Stimulated activated naive B cell treated with anti-CD40 and anti-IgM and Interleukin-4, amounts not matched to agents 10 μg/mL and 1 μg/mL and 100 μg/mL, for 72 hours (primary cell): ENCODE results near the gene TBC1D16.
"Not testable (repeated sequence)": the region's sequence is repeated elsewhere in the genome, so short reads cannot be mapped to it uniquely, and the experiment has no call there.

Experiments used
- ATAC-seq, 2 donors: fragments of 150-1000 bp; cut with Tn5 transposase; replicated peaks; 2 replicates each; pipeline ENCODE4 v1.10.0; 2021; ENCODE audit warnings: moderate library complexity in 1 of 2
- DNase-seq: peaks from one replicate; pipeline ENCODE4 v3.0.0; 2021
- H3K27ac Mint-ChIP-seq: one replicate; pipeline ENCODE4 v1.8.0; 2022; ENCODE audit warnings: mild to moderate bottlenecking, mixed read lengths
- H3K27me3 Mint-ChIP-seq, 2 donors: one replicate each; pipeline ENCODE4 v1.8.0; 2022; ENCODE audit warnings: mixed read lengths in 2 of 2
- H3K36me3 Mint-ChIP-seq, 2 donors: one replicate each; pipeline ENCODE4 v1.8.0; 2022; ENCODE audit warnings: mixed read lengths in 2 of 2, mild to moderate bottlenecking in 1 of 2
- H3K4me1 Mint-ChIP-seq, 2 donors: one replicate each; pipeline ENCODE4 v1.8.0; 2022; ENCODE audit warnings: mixed read lengths in 2 of 2, mild to moderate bottlenecking in 1 of 2
- H3K4me3 Mint-ChIP-seq, 2 donors: one replicate each; pipeline ENCODE4 v1.8.0; 2022; ENCODE audit warnings: mild to moderate bottlenecking in 2 of 2, mixed read lengths in 2 of 2, moderate library complexity in 1 of 2
- H3K9me3 Mint-ChIP-seq, 2 donors: one replicate each; pipeline ENCODE4 v1.8.0; 2022; ENCODE audit warnings: mixed read lengths in 2 of 2, mild to moderate bottlenecking in 1 of 2

Gene TBC1D16

GRCh38 chr17:79978548-79978855 is 57.2 kb downstream of the TBC1D16 start:
- no peaks in the 10 kb centered on the region for H3K9me3 Mint-ChIP-seq
- H3K4me1 Mint-ChIP-seq, result no peaks in the 10 kb centered on the region
- no peaks in the 10 kb centered on the region for H3K36me3 Mint-ChIP-seq
- DNase-seq, result no peak
- H3K27me3 Mint-ChIP-seq, result no peaks in the 10 kb centered on the region
- no peak overlapping the region for H3K4me3 Mint-ChIP-seq
- no peak overlapping the region for H3K27ac Mint-ChIP-seq
- no peak for ATAC-seq

DNA sequence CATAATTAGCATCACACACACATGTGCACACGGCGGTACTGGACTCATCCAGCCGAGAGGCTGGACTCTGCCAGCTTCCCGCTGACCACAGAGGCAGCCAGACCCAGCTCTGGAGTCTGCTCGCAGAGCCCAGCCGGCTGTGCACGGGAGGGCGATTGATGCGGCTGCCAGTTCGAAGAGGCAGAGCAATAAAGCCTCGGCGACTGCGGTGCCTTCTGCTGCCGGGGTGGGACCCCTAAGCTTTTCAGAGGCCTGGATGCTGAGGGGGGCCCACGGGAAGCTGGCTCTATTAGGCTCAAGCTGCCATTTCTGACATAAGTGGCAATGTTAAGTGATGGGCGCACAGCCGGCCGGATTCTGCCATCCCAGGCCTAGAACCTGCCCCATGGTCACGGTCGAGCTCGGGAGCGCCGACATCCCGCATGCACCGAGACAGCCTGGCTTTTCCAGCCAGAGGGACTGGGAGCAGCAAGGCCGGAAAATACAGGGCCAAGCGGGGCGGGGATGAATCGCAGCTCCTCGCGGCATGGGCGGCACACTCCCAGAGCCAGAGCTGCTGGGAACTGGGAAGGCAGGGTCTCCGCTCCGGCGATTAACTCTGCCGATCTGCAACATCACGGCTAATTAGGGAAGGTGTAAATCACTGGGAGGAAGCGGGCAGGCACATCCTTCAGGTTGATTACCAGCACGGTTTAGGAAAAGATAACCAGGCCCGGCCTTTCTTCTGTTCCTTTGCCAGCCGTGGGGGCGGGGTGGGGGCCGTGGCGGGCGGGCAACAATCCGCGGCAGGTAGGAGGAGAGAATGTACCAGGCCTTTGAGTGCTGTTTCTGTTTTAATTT is 57.7 kb downstream of the TBC1D16 start:
- no peak for DNase-seq
- no peaks in the 10 kb centered on the region for H3K36me3 Mint-ChIP-seq
- ATAC-seq, result no peak
- no peaks in the 10 kb centered on the region for H3K4me1 Mint-ChIP-seq
- H3K4me3 Mint-ChIP-seq, result no peak overlapping the region
- H3K27ac Mint-ChIP-seq, result no peak overlapping the region
- no peaks in the 10 kb centered on the region for H3K27me3 Mint-ChIP-seq
- H3K9me3 Mint-ChIP-seq, result no peaks in the 10 kb centered on the region

GRCh38 chr17:79977161-79977631 is 58.5 kb downstream of the TBC1D16 start:
- ATAC-seq, result no peak

GRCh38 chr17:79976451-79976850 is 59.2 kb downstream of the TBC1D16 start:
- no peak for ATAC-seq
- no peaks in the 10 kb centered on the region for H3K4me1 Mint-ChIP-seq

More at GRCh38 chr17:79977161-79977631, 58.5 kb downstream of the TBC1D16 start:
- no peaks in the 10 kb centered on the region for H3K36me3 Mint-ChIP-seq
- no peaks in the 10 kb centered on the region for H3K9me3 Mint-ChIP-seq
- no peaks in the 10 kb centered on the region for H3K4me1 Mint-ChIP-seq
- H3K27ac Mint-ChIP-seq, result no peak overlapping the region
- DNase-seq, result no peak
- no peak overlapping the region for H3K4me3 Mint-ChIP-seq
- H3K27me3 Mint-ChIP-seq, result no peaks in the 10 kb centered on the region

GRCh38 chr17:79975498-79976134 is 60.1 kb downstream of the TBC1D16 start:
- peaks cover 0 to 1% of the 10 kb centered on the region in 2 donors for H3K4me1 Mint-ChIP-seq

More at GRCh38 chr17:79976451-79976850, 59.2 kb downstream of the TBC1D16 start:
- Mint-ChIP-seq H3K9me3 (no peaks in the 10 kb centered on the region), H3K4me3 (no peak overlapping the region), H3K27ac (no peak overlapping the region), H3K36me3 (peaks cover 2 to 4% of the 10 kb centered on the region in 2 donors), H3K27me3 (no peaks in the 10 kb centered on the region)
- DNase-seq, result no peak

DNA sequence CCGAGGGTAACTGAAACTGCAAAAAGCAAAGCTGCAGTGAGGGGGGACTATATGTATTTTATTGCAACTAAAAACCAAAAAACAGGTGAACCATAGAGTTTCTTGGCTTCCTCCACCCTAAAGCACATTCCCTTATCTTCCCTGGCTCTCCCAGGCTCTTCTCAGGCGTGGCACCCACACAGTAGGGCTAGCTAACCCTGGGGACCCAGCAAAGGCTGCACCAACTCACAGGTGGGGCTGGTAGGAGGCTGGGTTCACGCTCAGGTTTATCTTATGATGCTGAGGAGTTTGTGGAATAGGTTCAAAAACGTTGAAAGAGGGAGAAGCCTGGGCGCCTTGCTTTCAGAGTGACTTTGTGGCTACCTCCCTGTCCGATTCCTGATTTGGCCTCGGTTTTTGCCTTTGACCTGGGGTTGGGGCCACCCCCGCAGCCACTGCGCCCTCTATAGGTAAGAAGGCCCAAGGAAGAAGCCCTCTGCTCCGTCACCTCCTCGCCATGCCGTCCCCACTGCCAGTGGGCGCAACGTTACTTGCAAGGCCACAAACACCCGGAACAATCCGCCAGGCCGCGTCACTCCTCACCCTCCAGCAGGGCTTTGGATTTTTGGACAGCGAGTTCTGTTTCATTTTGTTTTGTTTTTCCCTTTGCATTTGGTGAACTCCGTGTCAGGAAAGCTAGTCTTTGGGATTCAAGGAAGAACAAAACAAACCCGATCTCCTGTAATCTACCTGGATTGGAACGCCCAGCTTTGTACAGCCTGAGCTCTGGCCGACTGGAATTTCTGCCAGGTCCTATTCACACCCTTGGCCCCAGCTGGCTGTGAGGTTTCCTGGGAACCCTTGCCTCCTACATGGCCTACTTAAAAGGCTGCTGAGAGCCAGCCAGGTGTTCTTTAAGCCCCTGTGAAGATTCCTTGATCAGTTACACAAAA is 60.8 kb downstream of the TBC1D16 start:
- Mint-ChIP-seq H3K27me3 (no peaks in the 10 kb centered on the region), H3K36me3 (peaks cover 2 to 5% of the 10 kb centered on the region in 2 donors), H3K4me1 (peaks cover 0 to 9% of the 10 kb centered on the region in 2 donors), H3K27ac (no peak overlapping the region), H3K9me3 (no peaks in the 10 kb centered on the region), H3K4me3 (no peak overlapping the region)
- DNase-seq (no peak), ATAC-seq (no peak)

More at GRCh38 chr17:79975498-79976134, 60.1 kb downstream of the TBC1D16 start:
- no peak overlapping the region for H3K27ac Mint-ChIP-seq
- DNase-seq, result no peak
- no peak for ATAC-seq
- H3K4me3 Mint-ChIP-seq, result no peak overlapping the region
- H3K9me3 Mint-ChIP-seq, result no peaks in the 10 kb centered on the region
- peaks cover 2 to 5% of the 10 kb centered on the region in 2 donors for H3K36me3 Mint-ChIP-seq
- no peaks in the 10 kb centered on the region for H3K27me3 Mint-ChIP-seq

DNA sequence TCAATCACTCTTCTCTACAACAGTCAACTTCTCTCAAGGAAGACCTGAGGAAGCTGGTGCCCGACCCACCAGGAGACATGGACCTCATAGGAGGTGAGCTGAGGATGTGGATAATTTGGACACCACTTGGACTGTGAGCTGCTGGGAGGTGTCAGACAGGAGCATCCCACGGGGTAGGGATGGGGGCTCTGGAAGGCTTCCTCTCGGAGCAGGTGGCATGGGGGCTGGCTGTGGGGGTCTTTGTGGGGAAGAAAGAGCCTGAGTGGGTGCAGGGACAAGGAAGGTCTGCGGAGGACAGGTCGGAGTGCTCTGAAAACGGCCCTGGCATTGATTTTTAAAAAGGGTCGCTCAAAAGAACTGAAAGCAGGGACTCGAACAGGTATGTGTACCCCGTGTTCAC is 64.0 kb downstream of the TBC1D16 start:
- DNase-seq (no peak), ATAC-seq (no peak)
- Mint-ChIP-seq H3K36me3 (peaks cover 2 to 5% of the 10 kb centered on the region in 2 donors), H3K4me3 (no peak overlapping the region), H3K4me1 (peaks cover 4 to 21% of the 10 kb centered on the region in 2 donors), H3K27ac (no peak overlapping the region), H3K27me3 (no peaks in the 10 kb centered on the region), H3K9me3 (no peaks in the 10 kb centered on the region)

DNA sequence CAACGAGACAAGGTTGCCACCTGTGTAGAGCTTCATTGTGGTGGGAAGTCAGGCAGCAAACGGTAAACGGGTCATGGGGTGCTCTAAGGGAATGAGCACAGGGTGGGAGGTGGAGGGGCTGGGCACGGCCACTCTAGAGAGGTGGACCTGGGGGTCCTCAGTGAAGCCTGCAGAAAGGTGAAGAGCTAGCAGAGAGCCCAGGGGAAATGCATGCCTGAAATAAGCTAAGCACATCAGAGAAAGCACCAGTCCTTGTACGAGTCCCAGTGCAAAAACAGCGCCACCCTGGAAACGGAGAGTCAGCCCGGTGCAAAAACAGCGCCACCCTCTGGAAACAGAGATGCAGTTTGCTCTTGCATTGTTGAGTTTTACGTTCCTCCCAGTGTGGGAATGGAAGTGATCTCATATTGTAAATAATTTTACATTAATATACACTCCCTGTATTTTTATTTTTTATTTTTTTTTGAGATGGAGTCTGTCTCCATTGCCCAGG is 65.0 kb downstream of the TBC1D16 start:
- Mint-ChIP-seq H3K27ac (no peak overlapping the region), H3K36me3 (peaks cover 2 to 5% of the 10 kb centered on the region in 2 donors), H3K4me1 (peaks cover 7 to 31% of the 10 kb centered on the region in 2 donors), H3K9me3 (no peaks in the 10 kb centered on the region), H3K4me3 (no peak overlapping the region), H3K27me3 (no peaks in the 10 kb centered on the region)
- ATAC-seq (peak; percentile 50 to 69), DNase-seq (no peak)

DNA sequence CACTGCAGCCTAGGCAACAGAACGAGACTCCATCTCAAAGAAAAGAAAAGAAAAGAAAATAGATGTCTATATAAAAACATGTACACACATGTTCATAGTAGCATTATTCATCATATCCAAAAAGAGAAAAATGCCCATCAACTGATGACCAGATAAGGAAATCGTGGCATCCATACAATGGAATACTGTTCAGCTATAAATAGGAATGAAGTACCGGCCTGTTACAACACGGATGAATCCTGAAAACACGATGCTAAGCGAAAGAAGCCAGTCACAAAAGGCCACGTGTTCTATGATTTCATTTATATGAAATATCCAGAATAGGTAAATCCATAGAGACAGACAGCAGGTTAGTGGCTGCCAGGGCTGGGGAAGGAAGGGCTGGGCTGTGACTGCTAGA is 65.8 kb downstream of the TBC1D16 start:
- no peak overlapping the region for H3K27ac Mint-ChIP-seq
- ATAC-seq, result no peak
- H3K36me3 Mint-ChIP-seq, result peaks cover 2 to 5% of the 10 kb centered on the region in 2 donors
- no peak for DNase-seq
- no peak overlapping the region for H3K4me3 Mint-ChIP-seq
- H3K4me1 Mint-ChIP-seq, result peaks cover 7 to 35% of the 10 kb centered on the region in 2 donors
- no peaks in the 10 kb centered on the region for H3K27me3 Mint-ChIP-seq
- H3K9me3 Mint-ChIP-seq, result no peaks in the 10 kb centered on the region

DNA sequence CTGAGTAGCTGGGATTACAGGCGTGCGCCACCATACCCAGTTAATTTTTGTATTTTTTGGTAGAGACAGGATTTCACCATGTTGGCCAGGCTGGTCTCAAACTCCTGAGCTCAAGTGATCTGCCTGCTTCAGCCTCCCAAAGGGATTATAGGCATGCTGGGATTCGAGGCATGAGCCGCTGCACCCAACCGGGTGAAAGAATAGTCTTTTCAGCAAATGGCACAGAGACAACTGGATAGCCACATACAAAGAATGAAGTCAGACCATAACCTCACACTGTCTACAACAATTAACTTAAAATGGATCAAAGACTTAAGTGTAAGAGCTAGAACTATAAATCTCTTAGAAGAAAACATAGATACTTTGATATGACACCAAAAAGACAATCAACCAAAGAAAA is 67.6 kb downstream of the TBC1D16 start:
- H3K4me1 Mint-ChIP-seq, result peaks cover 7 to 35% of the 10 kb centered on the region in 2 donors
- peaks cover 0 to 3% of the 10 kb centered on the region in 2 donors for H3K27me3 Mint-ChIP-seq
- DNase-seq (no peak), ATAC-seq (no peak)
- H3K36me3 Mint-ChIP-seq, result peaks cover 2 to 5% of the 10 kb centered on the region in 2 donors
- no peak overlapping the region for H3K27ac Mint-ChIP-seq
- no peaks in the 10 kb centered on the region for H3K9me3 Mint-ChIP-seq
- no peak overlapping the region for H3K4me3 Mint-ChIP-seq

DNA sequence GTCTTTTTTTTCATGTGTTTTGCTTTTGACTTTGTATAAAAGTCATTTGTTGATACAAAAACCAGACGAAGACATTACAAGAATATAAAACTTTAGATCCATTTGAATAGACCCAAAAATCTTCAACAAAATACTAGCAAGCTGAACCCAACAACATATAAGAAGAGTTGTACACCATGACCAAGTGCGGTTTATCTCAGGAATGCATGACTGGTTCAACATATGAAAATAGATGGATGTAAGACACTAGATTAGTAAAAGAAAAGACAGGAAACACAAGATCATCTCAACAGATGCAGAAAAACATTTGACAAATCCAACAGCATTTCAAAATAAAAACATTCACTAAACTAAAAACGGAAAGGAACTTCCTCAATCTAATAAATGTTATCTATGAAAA is 69.0 kb downstream of the TBC1D16 start:
- no peak overlapping the region for H3K4me3 Mint-ChIP-seq
- no peaks in the 10 kb centered on the region for H3K9me3 Mint-ChIP-seq
- H3K4me1 Mint-ChIP-seq, result peaks cover 7 to 35% of the 10 kb centered on the region in 2 donors
- ATAC-seq (no peak), DNase-seq (no peak)
- H3K36me3 Mint-ChIP-seq, result peaks cover 2% of the 10 kb centered on the region in 2 donors
- H3K27me3 Mint-ChIP-seq, result peaks cover 0 to 4% of the 10 kb centered on the region in 2 donors
- H3K27ac Mint-ChIP-seq, result no peak overlapping the region

DNA sequence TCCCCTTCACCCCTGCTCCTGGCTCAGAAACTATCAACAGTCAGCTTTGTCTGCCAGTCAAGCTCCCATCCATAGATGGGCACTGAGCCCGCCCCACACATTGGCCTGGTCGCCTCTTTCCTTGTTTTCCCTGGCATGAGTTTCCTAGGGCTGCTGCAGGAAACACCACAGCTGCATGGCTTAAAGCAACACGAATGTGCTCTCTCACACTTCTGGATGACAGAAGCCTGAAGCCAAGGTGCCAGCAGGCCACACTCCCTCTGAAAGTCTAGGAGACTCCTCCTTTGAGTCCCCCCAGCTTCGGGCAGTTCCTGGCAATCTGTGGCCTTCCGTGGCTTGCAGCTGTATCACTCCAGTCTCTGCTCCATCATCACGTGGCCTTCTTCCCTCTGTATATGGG is 69.9 kb downstream of the TBC1D16 start:
- Mint-ChIP-seq H3K36me3 (no peaks in the 10 kb centered on the region), H3K27ac (no peak overlapping the region), H3K4me3 (no peak overlapping the region), H3K4me1 (peaks cover 7 to 40% of the 10 kb centered on the region in 2 donors), H3K9me3 (no peaks in the 10 kb centered on the region), H3K27me3 (peaks cover 0 to 4% of the 10 kb centered on the region in 2 donors)
- DNase-seq (no peak), ATAC-seq (no peak)

DNA sequence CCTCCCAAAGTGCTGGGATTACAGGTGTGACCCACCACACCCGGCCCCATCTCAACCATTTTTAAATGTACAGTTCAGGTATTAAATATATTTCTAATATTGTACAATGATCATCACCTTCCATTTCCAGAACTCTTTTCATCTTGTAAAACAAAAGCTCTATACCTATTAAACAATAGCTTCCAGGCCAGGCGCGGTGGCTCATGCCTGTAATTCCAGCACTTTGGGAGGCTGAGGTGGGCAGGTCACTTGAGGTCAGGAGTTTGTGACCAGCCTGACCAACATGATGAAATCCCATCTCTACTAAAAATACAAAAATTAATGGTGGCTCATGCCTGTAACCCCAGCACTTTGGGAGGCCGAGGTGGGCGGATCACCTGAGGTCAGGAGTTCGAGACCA is 73.2 kb downstream of the TBC1D16 start:
- not testable (repeated sequence) for H3K27ac Mint-ChIP-seq, H3K27me3 Mint-ChIP-seq, H3K9me3 Mint-ChIP-seq, H3K4me3 Mint-ChIP-seq, ATAC-seq, DNase-seq, H3K36me3 Mint-ChIP-seq
- peaks cover 7 to 29% of the 10 kb centered on the region in 2 donors for H3K4me1 Mint-ChIP-seq

DNA sequence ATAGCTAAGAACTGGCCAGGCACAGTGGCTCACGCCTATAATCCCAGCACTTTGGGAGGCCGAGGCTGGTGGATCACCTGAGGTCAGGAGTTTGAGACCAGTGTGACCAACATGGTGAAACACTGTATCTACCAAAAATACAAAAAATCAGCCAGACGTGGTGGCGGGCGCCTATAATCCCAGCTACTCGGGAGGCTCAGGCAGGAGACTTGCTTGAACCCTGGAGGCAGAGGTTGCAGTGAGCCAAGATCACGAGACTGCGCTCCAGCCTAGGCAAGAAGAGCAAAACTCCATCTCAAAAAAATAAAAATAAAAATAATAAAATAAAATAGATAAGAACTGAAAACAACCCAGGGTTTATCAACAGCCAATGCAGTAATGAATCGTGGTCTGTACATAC is 74.1 kb downstream of the TBC1D16 start:
- not testable (repeated sequence) for H3K9me3 Mint-ChIP-seq

More for the DNA sequence above, 74.1 kb downstream of the TBC1D16 start:
- DNase-seq, H3K36me3 Mint-ChIP-seq, H3K4me3 Mint-ChIP-seq, H3K27ac Mint-ChIP-seq, ATAC-seq: not testable (repeated sequence)
- Mint-ChIP-seq H3K27me3 (peaks cover 0 to 13% of the 10 kb centered on the region in 2 donors), H3K4me1 (peaks cover 3 to 28% of the 10 kb centered on the region in 2 donors)
